Fibroblast of pulmonary artery (primary cell): ENCODE data around the gene UNC5A.

ENCODE experiments used
- DNase-seq: peaks from one replicate; pipeline ENCODE4 v3.0.0-alpha.2; 2010; ENCODE audit warnings: low read depth
- H3K4me3 ChIP-seq: replicated peaks from 2 replicates; pipeline ENCODE4 v1.5.1; 2011; ENCODE audit warnings: low read depth, mild to moderate bottlenecking, control low read depth, low read length, moderate library complexity
- CTCF ChIP-seq: IDR thresholded peaks from 2 replicates; pipeline ENCODE4 v1.5.1; 2011; ENCODE audit warnings: mild to moderate bottlenecking, control low read depth, low read length, inconsistent platforms; ENCODE audit errors: missing control alignments

The UNC5A gene

GRCh38 chr5:176890455-176891330, 80.3 kb downstream of the UNC5A start:
- no peak for DNase-seq
- TF ChIP-seq CTCF = no peak
- H3K4me3 ChIP-seq = no peak overlapping the region

GRCh38 chr5:176891331-176891958, 81.1 kb downstream of the UNC5A start:
- TF ChIP-seq CTCF = no peak
- H3K4me3 ChIP-seq = no peak overlapping the region
- no peak for DNase-seq

- DNase-seq = no peak
- no peak overlapping the region for H3K4me3 ChIP-seq
- TF ChIP-seq CTCF = no peak
Observed at GRCh38 chr5:176892663-176893062, 82.3 kb downstream of the UNC5A start.

GRCh38 chr5:176894298-176894697, 83.9 kb downstream of the UNC5A start:
- H3K4me3 ChIP-seq = no peak overlapping the region
- no peak for TF ChIP-seq CTCF
- no peak for DNase-seq

GRCh38 chr5:176895831-176896230, 85.5 kb downstream of the UNC5A start:
- no peak for TF ChIP-seq CTCF
- no peak overlapping the region for H3K4me3 ChIP-seq
- no peak for DNase-seq

GRCh38 chr5:176897263-176897662, 86.9 kb downstream of the UNC5A start:
- TF ChIP-seq CTCF = no peak
- no peak for DNase-seq
- no peak overlapping the region for H3K4me3 ChIP-seq
